MM.1S (cell line): ENCODE measurements around the gene RHOA.

Experiments
- DNase-seq: peaks from one replicate; pipeline ENCODE4 v3.0.0-alpha.2; 2015
- H2AFZ ChIP-seq: fragments of 300-600 bp; sonication (generic); 2 replicates; pipeline ENCODE4 v1.6.0; 2016; ENCODE audit warnings: antibody characterized with exemption, low read length
- H3F3A ChIP-seq: fragments of 300-600 bp; sonication (generic); 2 replicates; pipeline ENCODE4 v1.6.1; 2016; ENCODE audit warnings: mild to moderate bottlenecking, antibody characterized with exemption, low read length, moderate library complexity, mixed read lengths; ENCODE audit not compliant: insufficient read depth
- H3K27ac ChIP-seq: fragments of 300-600 bp; sonication (generic); 2 replicates; pipeline ENCODE4 v1.5.1; 2016; ENCODE audit warnings: mild to moderate bottlenecking, low read length
- H3K27me3 ChIP-seq: fragments of 300-600 bp; sonication (generic); replicated peaks from 2 replicates; pipeline ENCODE4 v1.6.0; 2016; ENCODE audit warnings: low read length; ENCODE audit not compliant: insufficient read depth
- H3K36me3 ChIP-seq: fragments of 300-600 bp; sonication (generic); replicated peaks from 2 replicates; pipeline ENCODE4 v1.6.1; 2016; ENCODE audit warnings: mild to moderate bottlenecking, low read length, mixed read lengths; ENCODE audit not compliant: insufficient read depth
- H3K4me1 ChIP-seq: fragments of 300-600 bp; sonication (generic); 2 replicates; pipeline ENCODE4 v1.6.1; 2016; ENCODE audit warnings: low read length, mixed read lengths
- H3K4me2 ChIP-seq: fragments of 300-600 bp; sonication (generic); 2 replicates; pipeline ENCODE4 v1.6.0; 2016; ENCODE audit warnings: low read depth, low read length
- H3K4me3 ChIP-seq: fragments of 300-600 bp; sonication (generic); 2 replicates; pipeline ENCODE4 v1.5.1; 2016; ENCODE audit warnings: low read length, mixed read lengths
- H3K79me2 ChIP-seq: fragments of 300-600 bp; sonication (generic); 2 replicates; pipeline ENCODE4 v1.6.1; 2016; ENCODE audit warnings: mixed run types, low read length, mixed read lengths
- H3K9ac ChIP-seq: fragments of 300-600 bp; sonication (generic); 2 replicates; pipeline ENCODE4 v1.6.1; 2016; ENCODE audit warnings: low read length, mixed read lengths
- H3K9me2 ChIP-seq: fragments of 300-600 bp; sonication (generic); replicated peaks from 2 replicates; pipeline ENCODE4 v1.6.1; 2016; ENCODE audit warnings: mild to moderate bottlenecking, low read length, mixed read lengths; ENCODE audit not compliant: insufficient read depth
- H3K9me3 ChIP-seq: fragments of 300-600 bp; sonication (generic); replicated peaks from 2 replicates; pipeline ENCODE4 v1.6.1; 2016; ENCODE audit warnings: mild to moderate bottlenecking, low read length, mixed read lengths; ENCODE audit not compliant: insufficient read depth
- H4K20me1 ChIP-seq: fragments of 300-600 bp; sonication (generic); 2 replicates; pipeline ENCODE4 v1.6.1; 2016; ENCODE audit warnings: mild to moderate bottlenecking, low read length, moderate library complexity, mixed read lengths; ENCODE audit not compliant: insufficient read depth
- CTCF ChIP-seq: fragments of 300-600 bp; sonication (generic); IDR thresholded peaks from 2 replicates; pipeline ENCODE4 v1.5.1; 2016; ENCODE audit warnings: antibody characterized with exemption, low read length, mixed read lengths
- EZH2 ChIP-seq: fragments of 300-600 bp; sonication (generic); optimal IDR thresholded peaks from 2 replicates; pipeline ENCODE3; 2017; ENCODE audit warnings: low read depth, mild to moderate bottlenecking, antibody characterized with exemption, low read length, mixed read lengths
- EZH2phosphoT487 ChIP-seq: fragments of 300-600 bp; sonication (generic); IDR thresholded peaks from 2 replicates; pipeline ENCODE4 v1.6.1; 2018; ENCODE audit warnings: antibody characterized with exemption, low read length

The RHOA gene

GRCh38 chr3:49421890-49422378, 10.2 kb upstream of the RHOA start:
- no peaks in the 10 kb centered on the region for H3K27me3 ChIP-seq
- H2AFZ ChIP-seq = no peak overlapping the region
- no peaks in the 10 kb centered on the region for H3K36me3 ChIP-seq
- H3K4me3 ChIP-seq = no peak overlapping the region
- no peak overlapping the region for H3K4me2 ChIP-seq
- no peaks in the 10 kb centered on the region for H4K20me1 ChIP-seq
- peaks cover 12% of the 10 kb centered on the region for H3K4me1 ChIP-seq
- no peaks in the 10 kb centered on the region for H3K9me3 ChIP-seq
- no peak for DNase-seq
- no peaks in the 10 kb centered on the region for H3F3A ChIP-seq
- H3K79me2 ChIP-seq = peaks cover 5% of the 10 kb centered on the region
- H3K9me2 ChIP-seq = no peaks in the 10 kb centered on the region
- H3K9ac ChIP-seq = no peak overlapping the region
- no peak for TF ChIP-seq CTCF
- no peak for TF ChIP-seq EZH2
- no peak for TF ChIP-seq EZH2phosphoT487
- H3K27ac ChIP-seq = no peak overlapping the region

- Histone ChIP-seq H3K27ac (no peak overlapping the region), H4K20me1 (no peaks in the 10 kb centered on the region), H3K9ac (no peak overlapping the region), H3K4me1 (peaks cover 39% of the 10 kb centered on the region), H3K4me3 (no peak overlapping the region), H3F3A (peaks cover 23% of the 10 kb centered on the region), H3K9me3 (no peaks in the 10 kb centered on the region), H3K27me3 (no peaks in the 10 kb centered on the region), H3K9me2 (no peaks in the 10 kb centered on the region), H2AFZ (no peak overlapping the region), H3K4me2 (no peak overlapping the region), H3K79me2 (peaks cover 25% of the 10 kb centered on the region), H3K36me3 (no peaks in the 10 kb centered on the region)
- TF ChIP-seq EZH2phosphoT487 = no peak
- TF ChIP-seq EZH2 = no peak
- no peak for TF ChIP-seq CTCF
- no peak for DNase-seq
These were observed 5.8 kb upstream of the RHOA start for GRCh38 chr3:49417516-49418120.

DNA sequence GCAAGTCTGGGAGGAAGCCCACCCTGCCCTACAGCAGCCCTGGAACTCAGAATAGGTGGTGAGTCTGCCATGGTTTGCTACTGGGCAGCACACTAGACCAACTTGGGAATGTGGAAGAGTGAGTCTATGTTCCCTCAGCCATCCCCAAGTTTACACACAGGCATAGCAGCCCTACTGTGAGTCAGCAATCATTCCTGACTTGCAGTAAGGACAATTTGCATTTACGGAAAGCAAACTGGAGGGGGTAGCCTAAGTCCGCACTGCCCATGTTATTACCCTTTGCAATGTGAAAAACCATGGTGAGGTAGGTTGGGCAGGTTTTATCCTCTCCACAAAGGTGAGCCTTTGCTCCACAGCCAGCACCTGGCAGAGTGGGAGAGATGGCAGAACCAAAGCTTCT, 5.1 kb upstream of the RHOA start:
- no peaks in the 10 kb centered on the region for H4K20me1 ChIP-seq
- H3K4me1 ChIP-seq = peaks cover 39% of the 10 kb centered on the region
- H3F3A ChIP-seq = peaks cover 23% of the 10 kb centered on the region
- peaks cover 29% of the 10 kb centered on the region for H3K79me2 ChIP-seq
- TF ChIP-seq EZH2phosphoT487 (no peak), EZH2 (no peak), CTCF (no peak)
- DNase-seq = no peak
- H2AFZ ChIP-seq = no peak overlapping the region
- no peak overlapping the region for H3K4me3 ChIP-seq
- no peaks in the 10 kb centered on the region for H3K27me3 ChIP-seq
- peak overlapping the region; percentile 38 for H3K4me2 ChIP-seq
- H3K9me2 ChIP-seq = no peaks in the 10 kb centered on the region
- no peaks in the 10 kb centered on the region for H3K36me3 ChIP-seq
- peak overlapping the region; percentile 29; the same call in 1 of the 2 replicates for H3K9ac ChIP-seq
- H3K9me3 ChIP-seq = no peaks in the 10 kb centered on the region
- H3K27ac ChIP-seq = peak overlapping the region; percentile 83; the same call in 1 of the 2 replicates
